ENCODE results near the gene ATXN7L2.
A peak's percentile ranks its signal among the peaks of the same experiment; 100 is the strongest.

The ATXN7L2 gene

GRCh38 chr1:109475261-109475660 is 8.4 kb upstream of the ATXN7L2 start:
- DNase-seq (ENCODE audit: low read depth) = no peak

DNA sequence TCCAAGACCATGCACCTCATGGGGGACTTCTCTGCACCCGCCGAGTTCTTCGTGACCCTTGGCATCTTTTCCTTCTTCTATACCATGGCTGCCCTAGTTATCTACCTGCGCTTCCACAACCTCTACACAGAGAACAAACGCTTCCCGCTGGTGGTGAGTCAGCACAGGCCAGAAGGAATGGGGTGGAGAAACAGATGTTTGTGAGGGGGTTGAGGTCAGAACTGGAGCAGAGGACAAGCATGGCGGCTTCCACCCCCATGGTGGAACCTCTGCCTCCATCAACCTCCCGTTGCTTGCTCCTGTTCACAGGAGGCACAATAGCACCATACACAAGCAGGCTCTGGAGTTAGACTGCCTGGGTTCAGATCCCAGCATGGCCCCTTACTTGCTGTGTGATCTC is 6.9 kb upstream of the ATXN7L2 start:
- DNase-seq (ENCODE audit: low read depth) = no peak

- no peak for DNase-seq (ENCODE audit: low read depth)
Measured at GRCh38 chr1:109477821-109478220, 5.9 kb upstream of the ATXN7L2 start.

- DNase-seq (ENCODE audit: low read depth) = no peak
Measured at GRCh38 chr1:109478806-109479205, 4.9 kb upstream of the ATXN7L2 start.

GRCh38 chr1:109479311-109479710 is 4.4 kb upstream of the ATXN7L2 start:
- no peak for DNase-seq (ENCODE audit: low read depth)

GRCh38 chr1:109479901-109480300 is 3.8 kb upstream of the ATXN7L2 start:
- DNase-seq (ENCODE audit: low read depth) = no peak

GRCh38 chr1:109481646-109482045 is 2.1 kb upstream of the ATXN7L2 start:
- DNase-seq (ENCODE audit: low read depth) = no peak

- no peak for DNase-seq (ENCODE audit: low read depth)
Measured at GRCh38 chr1:109482242-109482641, 1.5 kb upstream of the ATXN7L2 start.

DNA sequence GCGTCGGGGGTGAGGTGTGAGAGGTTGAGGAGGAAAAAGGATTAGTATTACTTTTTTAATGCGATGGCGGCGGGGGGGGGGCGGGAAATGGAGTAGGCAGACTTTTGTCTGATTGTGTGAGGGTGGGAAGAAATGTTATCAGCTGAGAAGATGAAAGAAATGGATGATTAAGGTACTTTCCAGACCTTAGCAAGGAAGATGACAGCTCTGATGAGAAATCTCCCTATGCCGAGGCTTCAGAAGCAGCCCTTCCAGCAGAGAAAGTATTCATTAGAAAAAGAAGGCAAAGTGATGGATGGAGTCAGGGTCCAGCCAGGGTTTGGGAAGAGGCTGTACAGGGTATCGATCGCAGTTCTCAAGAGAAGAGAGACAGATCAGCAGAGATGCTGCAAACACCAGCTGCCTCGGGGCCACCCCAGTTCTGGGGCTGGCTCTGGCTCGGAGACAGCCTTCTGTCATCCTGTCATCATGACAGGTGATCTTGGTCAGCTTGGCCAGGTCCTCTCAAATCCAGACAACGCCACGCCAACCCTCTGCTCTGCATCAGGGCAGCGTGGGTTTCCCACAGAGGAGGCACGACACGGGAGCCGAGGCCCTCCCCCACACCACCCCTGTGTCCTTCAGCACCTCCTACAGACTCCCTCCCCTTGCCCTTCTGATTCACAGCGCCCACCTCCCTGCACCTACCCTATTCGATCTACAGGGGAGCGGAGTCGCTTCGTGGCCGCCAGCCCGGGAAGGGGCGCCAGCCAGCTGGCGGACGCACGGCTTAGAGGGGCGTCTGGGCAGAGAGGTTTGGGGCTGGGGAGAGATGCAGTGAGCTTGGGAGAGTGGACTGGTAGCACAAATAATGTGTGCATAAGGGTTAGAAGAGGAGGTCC is 674 bp upstream of the ATXN7L2 start:
- DNase-seq (ENCODE audit: low read depth) = no peak

- peak; percentile 27 for DNase-seq (ENCODE audit: low read depth)
Measured at GRCh38 chr1:109484519-109484975, 842 bp downstream of the ATXN7L2 start.

GRCh38 chr1:109485001-109485400 is 1.3 kb downstream of the ATXN7L2 start:
- peak; percentile 24 for DNase-seq (ENCODE audit: low read depth)

DNA sequence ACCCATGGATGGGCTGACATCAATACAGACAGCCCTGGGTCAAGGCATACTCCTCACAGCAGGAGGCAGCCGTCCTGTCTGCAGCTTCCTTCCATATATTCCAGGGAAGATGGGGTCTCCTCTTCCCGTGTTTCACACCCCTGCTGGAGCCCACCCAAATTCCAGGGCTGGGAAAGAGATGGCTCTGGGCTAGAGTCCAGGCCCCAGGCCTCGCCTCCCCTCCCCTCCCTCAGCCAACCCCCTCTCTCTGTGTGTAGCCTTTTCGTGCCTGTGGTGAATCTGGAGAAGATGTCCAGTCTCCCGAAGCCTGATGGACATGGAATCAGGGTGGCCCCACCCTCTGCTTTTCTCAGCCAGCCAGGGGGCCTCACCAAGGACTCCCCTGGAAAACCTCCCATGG is 3.6 kb downstream of the ATXN7L2 start:
- DNase-seq (ENCODE audit: low read depth) = no peak

- no peak for DNase-seq (ENCODE audit: low read depth)
Measured at GRCh38 chr1:109488201-109488600, 4.5 kb downstream of the ATXN7L2 start.

DNA sequence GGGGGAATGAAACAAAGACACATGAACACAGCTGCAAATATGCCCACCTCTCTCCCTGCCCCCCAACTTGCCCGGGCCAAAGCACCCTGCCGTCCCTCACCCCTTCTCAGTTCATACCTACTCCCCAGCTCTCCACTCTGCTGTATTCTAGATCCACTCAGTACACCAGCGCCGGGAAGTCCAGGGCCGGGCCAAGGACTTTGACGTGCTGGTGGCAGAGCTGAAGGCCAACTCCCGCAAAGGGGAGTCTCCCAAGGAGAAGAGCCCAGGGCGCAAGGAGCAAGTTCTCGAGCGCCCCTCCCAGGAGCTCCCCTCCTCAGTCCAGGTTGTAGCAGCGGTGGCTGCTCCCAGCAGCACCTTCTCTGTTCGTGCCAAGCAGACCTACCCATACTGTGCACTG is 5.0 kb downstream of the ATXN7L2 start:
- DNase-seq (ENCODE audit: low read depth) = no peak

GRCh38 chr1:109490029-109490933 is 6.6 kb downstream of the ATXN7L2 start:
- DNase-seq (ENCODE audit: low read depth) = peak; percentile 76

DNA sequence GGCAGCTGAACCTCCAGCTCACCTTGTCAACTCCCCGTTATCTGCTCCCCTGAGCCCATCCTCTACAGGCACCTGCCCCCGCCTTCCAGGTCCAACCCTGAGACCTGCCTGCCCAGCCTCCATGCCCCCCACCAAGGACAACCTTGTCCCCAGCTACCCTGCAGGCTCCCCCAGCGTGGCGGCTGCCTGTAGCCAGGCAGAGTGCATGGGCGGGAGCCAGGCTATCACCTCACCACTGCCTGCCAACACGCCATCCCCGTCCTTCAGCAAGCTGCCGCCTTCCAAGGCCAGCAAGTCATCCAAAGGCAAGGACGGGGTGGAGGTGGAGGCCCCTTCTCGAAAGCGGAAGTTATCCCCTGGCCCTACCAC is 7.2 kb downstream of the ATXN7L2 start:
- DNase-seq (ENCODE audit: low read depth) = no peak

GRCh38 chr1:109491372-109491771 is 7.7 kb downstream of the ATXN7L2 start:
- no peak for DNase-seq (ENCODE audit: low read depth)

DNA sequence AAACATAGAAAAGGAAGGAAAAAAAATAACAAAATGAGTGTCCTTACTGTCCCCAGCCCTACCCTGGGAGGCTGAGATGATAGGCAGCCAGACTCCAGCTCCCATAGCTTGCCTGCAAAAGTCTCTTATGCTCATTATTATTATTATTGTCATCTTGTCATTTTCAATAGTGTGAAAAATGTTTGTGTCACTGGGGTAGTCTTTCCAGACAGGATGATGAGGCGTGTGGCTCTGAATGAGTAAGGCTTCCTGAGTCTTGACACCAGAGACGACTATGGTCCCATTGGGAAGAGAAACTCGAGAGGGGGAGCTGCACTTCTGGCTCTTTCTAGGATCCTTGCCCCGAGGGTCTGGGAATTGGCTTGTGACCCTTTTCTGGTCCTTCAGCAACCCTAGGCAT is 9.1 kb downstream of the ATXN7L2 start:
- peak; percentile 26 for DNase-seq (ENCODE audit: low read depth)

- DNase-seq (ENCODE audit: low read depth) = peak; percentile 36
Measured at GRCh38 chr1:109493227-109493626, 9.5 kb downstream of the ATXN7L2 start.

DNA sequence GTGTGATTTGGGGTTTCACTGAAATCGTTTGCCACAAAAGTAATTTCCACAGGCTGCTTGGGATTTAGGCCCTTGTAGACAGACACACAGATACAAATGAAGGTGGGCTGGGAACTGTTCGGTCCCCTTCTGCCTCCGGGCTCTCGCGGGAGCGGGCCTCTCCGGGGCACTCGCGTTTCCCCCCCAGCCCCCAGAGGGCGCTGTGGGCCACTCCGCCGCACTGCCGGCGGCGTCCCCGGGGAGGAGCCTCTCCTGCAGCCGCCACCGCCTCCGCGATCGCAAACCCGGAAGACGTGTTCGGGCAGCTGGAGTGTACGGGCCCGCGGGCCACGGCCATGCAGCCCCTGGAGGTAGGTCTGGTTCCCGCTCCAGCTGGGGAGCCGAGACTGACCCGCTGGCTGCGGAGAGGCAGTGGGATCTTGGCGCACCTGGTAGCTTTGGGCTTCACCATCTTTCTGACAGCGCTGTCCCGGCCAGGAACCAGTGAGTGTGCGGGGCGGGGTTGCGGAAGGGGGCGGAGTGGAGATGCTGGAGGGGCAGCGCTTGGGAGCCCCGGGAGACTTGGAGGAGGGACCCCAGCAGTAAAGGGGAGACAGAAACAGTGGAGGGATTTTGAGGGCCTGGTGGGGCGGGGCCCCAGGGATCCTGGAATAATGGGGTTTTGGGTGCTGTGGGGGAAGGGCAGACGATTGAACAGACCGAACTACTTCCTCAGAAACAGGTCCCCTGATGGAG is 10.3 kb downstream of the ATXN7L2 start, which contains the start of gene CYB561D1:
TSS of gene CYB561D1 (plus strand) at position 290 of the 735 bp plus-strand sequence. CDS start at position 336, 46 bp downstream.
- DNase-seq (ENCODE audit: low read depth) = peak; percentile 85

- no peak for DNase-seq (ENCODE audit: low read depth)
Measured at GRCh38 chr1:109495738-109496137, 12.0 kb downstream of the ATXN7L2 start.
